Cardiac fibroblast (primary cell): ENCODE data around the gene DCST1.

Source experiments
- DNase-seq, 2 donors: peaks; one replicate each; pipeline versions ENCODE4 v3.0.0 to v3.0.0-alpha.2; 2010; ENCODE audit warnings: low read depth in 2 of 2
- H3K4me3 ChIP-seq, 2 donors: replicated peaks in 1 of 2; 1 replicate in 1 of 2; 2 replicates in 1 of 2; pipeline ENCODE4 v1.5.1; 2011; ENCODE audit warnings: low read depth in 2 of 2, low read length in 2 of 2, mild to moderate bottlenecking in 2 of 2, moderate library complexity in 1 of 2
- CTCF ChIP-seq: IDR thresholded peaks from one replicate; pipeline ENCODE4 v1.5.1; 2011; ENCODE audit warnings: low read depth, mild to moderate bottlenecking, low read length, inconsistent platforms

DCST1 gene

GRCh38 chr1:155039308-155039669 lies 5.7 kb downstream of the DCST1 start:
- TF ChIP-seq CTCF = no peak
- H3K4me3 ChIP-seq = no peak overlapping the region
- DNase-seq = no peak

DNA sequence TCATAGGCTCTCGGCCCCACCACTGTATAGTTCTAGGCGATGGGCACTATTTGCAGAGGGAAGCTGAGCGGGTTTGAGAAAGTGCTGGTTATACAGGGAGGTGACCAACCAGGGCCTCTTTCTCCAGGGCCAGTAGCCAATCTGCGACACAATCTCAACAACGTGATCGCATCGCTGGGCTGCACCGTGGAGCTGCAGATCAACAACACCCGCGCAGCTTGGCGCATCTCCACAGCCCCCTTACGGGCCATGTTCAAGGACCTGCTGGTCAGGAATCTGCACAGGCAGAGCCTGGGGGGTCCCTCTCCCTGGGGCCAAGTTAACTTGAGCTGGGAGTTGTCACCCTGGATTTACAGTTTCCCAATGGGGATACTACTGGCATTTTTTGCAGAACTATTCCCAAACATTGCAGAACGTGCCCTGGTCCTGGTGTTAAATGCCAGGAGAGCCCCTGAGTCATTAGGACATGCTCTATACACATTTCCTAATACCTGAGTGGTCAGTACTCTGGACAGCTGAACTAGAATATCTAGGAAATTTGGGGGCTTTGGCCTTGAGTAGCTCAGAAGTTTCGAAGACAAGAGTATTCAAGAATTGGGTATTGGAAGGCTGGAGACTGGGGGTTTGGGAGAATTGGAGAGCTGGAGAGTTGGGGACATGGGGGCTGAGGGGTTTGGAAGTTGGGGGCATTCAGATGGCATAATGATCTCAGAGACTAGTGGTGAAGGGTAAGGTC lies 6.9 kb downstream of the DCST1 start:
- TF ChIP-seq CTCF = no peak
- DNase-seq = no peak
- no peak overlapping the region for H3K4me3 ChIP-seq

DNA sequence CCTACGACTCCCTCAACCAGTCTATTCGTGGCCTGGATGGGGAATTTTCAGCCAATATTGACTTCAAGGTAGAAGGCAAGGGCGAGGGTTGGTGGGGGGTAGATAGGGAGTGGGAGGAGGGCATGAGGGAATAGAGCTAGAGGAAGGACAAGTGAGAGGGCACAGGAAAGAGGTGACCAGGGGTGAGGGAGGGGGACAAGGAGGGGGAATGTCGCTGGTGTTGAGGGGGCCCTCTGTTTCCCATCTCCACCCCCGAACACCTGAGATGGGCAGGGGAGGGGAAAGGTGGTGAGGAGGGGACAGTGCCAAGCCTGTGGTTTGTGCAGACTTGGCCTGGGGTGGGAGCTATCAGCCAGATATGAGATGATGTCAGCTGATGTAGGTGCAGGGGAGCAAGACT lies 9.2 kb downstream of the DCST1 start:
- no peak overlapping the region for H3K4me3 ChIP-seq
- no peak for DNase-seq
- no peak for TF ChIP-seq CTCF

GRCh38 chr1:155043301-155043702 lies 9.7 kb downstream of the DCST1 start:
- H3K4me3 ChIP-seq = no peak overlapping the region
- no peak for DNase-seq
- no peak for TF ChIP-seq CTCF

GRCh38 chr1:155043793-155044192 lies 10.2 kb downstream of the DCST1 start:
- TF ChIP-seq CTCF = no peak
- no peak for DNase-seq
- H3K4me3 ChIP-seq = no peak overlapping the region

GRCh38 chr1:155044365-155044764 lies 10.7 kb downstream of the DCST1 start:
- TF ChIP-seq CTCF = no peak
- H3K4me3 ChIP-seq = no peak overlapping the region
- DNase-seq = no peak
